ENCODE results near the gene ACO2.

Gene ACO2

GRCh38 chr22:41499624-41500280 lies 30.8 kb downstream of the ACO2 start:
- H3K79me2 ChIP-seq (ENCODE audit: low read length), result peaks cover 23% of the 10 kb centered on the region
- H4K20me1 ChIP-seq (ENCODE audit: insufficient read depth, low read length), result peaks cover 7% of the 10 kb centered on the region; the same call in 1 of the 2 replicates
- H3K9me3 ChIP-seq (ENCODE audit: insufficient read depth, low read length), result no peaks in the 10 kb centered on the region
- no peak overlapping the region for H3K4me2 ChIP-seq (ENCODE audit: low read length)
- H3K27ac ChIP-seq (ENCODE audit: low read length), result no peak overlapping the region
- no peaks in the 10 kb centered on the region for H3K4me1 ChIP-seq (ENCODE audit: low read length)
- H2AFZ ChIP-seq (ENCODE audit: low read depth, low read length), result no peak overlapping the region
- no peak overlapping the region for H3K9ac ChIP-seq (ENCODE audit: low read length)
- TF ChIP-seq CTCF (IDR thresholded peaks at IDR 0.05; ENCODE audit: low read depth, low read length) (no peak), EZH2phosphoT487 (IDR thresholded peaks at IDR 0.05; ENCODE audit: low read depth) (no peak)
- peaks cover 17% of the 10 kb centered on the region for H3K36me3 ChIP-seq (replicated peaks; ENCODE audit: low read depth, low read length)
- H3K4me3 ChIP-seq (ENCODE audit: low read length), result no peak overlapping the region
- H3K27me3 ChIP-seq (ENCODE audit: low read depth, low read length), result no peaks in the 10 kb centered on the region

- Histone ChIP-seq H3K79me2 (ENCODE audit: low read length) (peaks cover 17% of the 10 kb centered on the region), H3K36me3 (replicated peaks; ENCODE audit: low read depth, low read length) (peaks cover 17% of the 10 kb centered on the region), H3K4me2 (ENCODE audit: low read length) (no peak overlapping the region), H4K20me1 (ENCODE audit: insufficient read depth, low read length) (peaks cover 7% of the 10 kb centered on the region; the same call in 1 of the 2 replicates), H3K4me1 (ENCODE audit: low read length) (no peaks in the 10 kb centered on the region), H3K9ac (ENCODE audit: low read length) (no peak overlapping the region), H3K27ac (ENCODE audit: low read length) (no peak overlapping the region), H3K9me3 (ENCODE audit: insufficient read depth, low read length) (no peaks in the 10 kb centered on the region), H2AFZ (ENCODE audit: low read depth, low read length) (no peak overlapping the region), H3K4me3 (ENCODE audit: low read length) (no peak overlapping the region), H3K27me3 (ENCODE audit: low read depth, low read length) (no peaks in the 10 kb centered on the region)
- TF ChIP-seq EZH2phosphoT487 (IDR thresholded peaks at IDR 0.05; ENCODE audit: low read depth) (no peak), CTCF (IDR thresholded peaks at IDR 0.05; ENCODE audit: low read depth, low read length) (no peak)
Observed at GRCh38 chr22:41500303-41500702, 31.4 kb downstream of the ACO2 start.

- H4K20me1 ChIP-seq (ENCODE audit: insufficient read depth, low read length), result peaks cover 6% of the 10 kb centered on the region; the same call in 1 of the 2 replicates
- TF ChIP-seq EZH2phosphoT487 (IDR thresholded peaks at IDR 0.05; ENCODE audit: low read depth) (no peak), CTCF (IDR thresholded peaks at IDR 0.05; ENCODE audit: low read depth, low read length) (peak; percentile 53)
- H3K27ac ChIP-seq (ENCODE audit: low read length), result no peak overlapping the region
- peaks cover 15% of the 10 kb centered on the region for H3K79me2 ChIP-seq (ENCODE audit: low read length)
- no peaks in the 10 kb centered on the region for H3K4me1 ChIP-seq (ENCODE audit: low read length)
- H3K4me2 ChIP-seq (ENCODE audit: low read length), result no peak overlapping the region
- no peak overlapping the region for H2AFZ ChIP-seq (ENCODE audit: low read depth, low read length)
- peaks cover 16% of the 10 kb centered on the region for H3K36me3 ChIP-seq (replicated peaks; ENCODE audit: low read depth, low read length)
- no peak overlapping the region for H3K4me3 ChIP-seq (ENCODE audit: low read length)
- H3K9ac ChIP-seq (ENCODE audit: low read length), result no peak overlapping the region
- H3K9me3 ChIP-seq (ENCODE audit: insufficient read depth, low read length), result no peaks in the 10 kb centered on the region
- no peaks in the 10 kb centered on the region for H3K27me3 ChIP-seq (ENCODE audit: low read depth, low read length)
Observed at GRCh38 chr22:41501209-41501608, 32.3 kb downstream of the ACO2 start.

- H3K9ac ChIP-seq (ENCODE audit: low read length), result no peak overlapping the region
- no peaks in the 10 kb centered on the region for H3K79me2 ChIP-seq (ENCODE audit: low read length)
- H3K36me3 ChIP-seq (replicated peaks; ENCODE audit: low read depth, low read length), result peaks cover 22% of the 10 kb centered on the region
- no peaks in the 10 kb centered on the region for H3K4me1 ChIP-seq (ENCODE audit: low read length)
- H3K27ac ChIP-seq (ENCODE audit: low read length), result no peak overlapping the region
- TF ChIP-seq CTCF (IDR thresholded peaks at IDR 0.05; ENCODE audit: low read depth, low read length), result no peak
- TF ChIP-seq EZH2phosphoT487 (IDR thresholded peaks at IDR 0.05; ENCODE audit: low read depth), result no peak
- H3K9me3 ChIP-seq (ENCODE audit: insufficient read depth, low read length), result no peaks in the 10 kb centered on the region
- no peak overlapping the region for H3K4me2 ChIP-seq (ENCODE audit: low read length)
- H3K27me3 ChIP-seq (ENCODE audit: low read depth, low read length), result no peaks in the 10 kb centered on the region
- no peaks in the 10 kb centered on the region for H4K20me1 ChIP-seq (ENCODE audit: insufficient read depth, low read length)
- no peak overlapping the region for H2AFZ ChIP-seq (ENCODE audit: low read depth, low read length)
- no peak overlapping the region for H3K4me3 ChIP-seq (ENCODE audit: low read length)
Observed at GRCh38 chr22:41504397-41504796, 35.5 kb downstream of the ACO2 start.
